Stomach (tissue), 9 donors: ENCODE data around the gene USP12. TPM values are rescaled to one million over a fixed set of nuclear protein-coding genes. Genes with fewer than 3 reads are reported as not detected.
"Not testable (repeated sequence)": the region's sequence is repeated elsewhere in the genome, so short reads cannot be mapped to it uniquely, and the experiment has no call there.

Experiments used
- DNase-seq, 2 donors: peaks; one replicate each; pipeline versions ENCODE4 v3.0.0 to v3.0.0-alpha.2; 2013 to 2019
- H3K27ac ChIP-seq, 5 donors: fragments of 200-600 bp in 4 of 5; sonication (generic) in 4 of 5; one replicate each; pipeline ENCODE4 v1.5.1; 2013 to 2019; ENCODE audit warnings: mild to moderate bottlenecking in 1 of 5, moderate library complexity in 1 of 5
- H3K27me3 ChIP-seq, 3 donors: fragments of 200-600 bp; sonication (generic); one replicate each; pipeline ENCODE4 v1.5.1; 2017 to 2019; ENCODE audit warnings: mixed run types in 1 of 3
- H3K36me3 ChIP-seq, 4 donors: fragments of 200-600 bp; sonication (generic); 1 replicate in 3 of 4; 2 replicates in 1 of 4; pipeline ENCODE4 v1.5.1; 2016 to 2019
- H3K4me1 ChIP-seq, 4 donors: fragments of 200-600 bp; sonication (generic); one replicate each; pipeline ENCODE4 v1.5.1; 2016 to 2019
- H3K4me3 ChIP-seq, 4 donors: fragments of 200-600 bp; sonication (generic) in 3 of 4; one replicate each; pipeline ENCODE4 v1.5.1; 2016 to 2019; ENCODE audit warnings: mild to moderate bottlenecking in 1 of 4
- H3K9me3 ChIP-seq, 4 donors: fragments of 200-600 bp; sonication (generic); one replicate each; pipeline ENCODE4 v1.5.1; 2016 to 2019
- EP300 ChIP-seq: sonication (generic); formaldehyde crosslinking; IDR thresholded peaks from one replicate; pipeline ENCODE4 v1.6.1; 2017; ENCODE audit warnings: antibody characterized with exemption
- POLR2A ChIP-seq, 4 donors: fragments of 450-650 bp; IDR thresholded peaks; one replicate each; pipeline ENCODE4 v1.6.1; 2016; ENCODE audit warnings: antibody characterized with exemption in 4 of 4, control low read depth in 2 of 4, mild to moderate bottlenecking in 1 of 4, moderate library complexity in 1 of 4
- POLR2AphosphoS5 ChIP-seq, 3 donors: sonication (generic); formaldehyde crosslinking; IDR thresholded peaks; one replicate each; pipeline ENCODE4 v1.6.1; 2016; ENCODE audit warnings: antibody characterized with exemption in 3 of 3
- WGBS, 5 donors: extraction: QIAGEN DNeasy Blood & Tissue Kit in 3 of 5; methylation state at CpG; one replicate each; pipeline versions ENCODE4 v1.1.5 to v1.1.7; 2013 to 2018; 5-methylcytosine and 5-hydroxymethylcytosine counted together
- intact Hi-C: fragments of 100-400 bp; cut with DNase I; formaldehyde crosslinking; loops from one replicate; pipeline ENCODE4 v1.15.1; 2023; ENCODE audit warnings: low total_unique reads
- polyA plus RNA-seq, 3 donors: library from polyadenylated mRNA; stranded (reverse); fragments of 200-250 nt; gene quantifications; one replicate each; pipeline ENCODE4 v1.2.3, GENCODE V29; 2013
- total RNA-seq, 5 donors: library from RNA; depleted of rRNA; stranded (reverse); fragments of >200 nt; gene quantifications; one replicate each; pipeline versions ENCODE4 v1.1.0 to v1.2.3, GENCODE V29; 2014 to 2016
- TF ChIP-seq, protein P1 (sequence below), 7 experiments: fragments of 450-650 bp in 4 of 7; fragments of 200-600 bp in 3 of 7; sonication (generic) in 3 of 7; IDR thresholded peaks; one replicate each; pipeline ENCODE4 v1.5.1; 2016 to 2019; ENCODE audit warnings: antibody characterized with exemption in 7 of 7, control low read depth in 2 of 7, mild to moderate bottlenecking in 1 of 7
- donor health status: healthy with polysubstance abuse.
- donor health status: Bipolar disorder and iron deficiency.
- donor health status: healthy.

The USP12 gene
- total and polyA plus RNA-seq, 8 donors: 6.9 to 59.7 (median 21.6) TPM

DNA sequence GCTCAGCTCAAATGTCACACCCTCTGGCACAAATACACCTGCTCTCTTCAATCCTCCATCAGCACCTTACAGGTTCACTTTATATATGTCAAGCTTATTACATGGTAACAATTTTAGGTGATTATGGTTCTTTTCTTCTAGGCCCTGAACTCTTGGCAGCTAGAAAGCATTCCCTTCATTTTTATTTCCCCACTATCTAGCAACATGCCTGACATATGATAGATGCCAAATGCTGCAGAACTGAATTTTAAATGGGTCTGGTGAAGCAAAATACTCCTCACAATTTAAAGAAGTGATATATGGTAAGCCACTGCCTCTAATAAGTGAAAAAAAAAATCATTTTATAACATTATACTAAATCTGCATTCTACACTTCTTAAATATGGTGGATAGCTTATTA is 95.2 kb downstream of the USP12 start:
- Histone ChIP-seq H3K4me1 (peaks cover 0 to 22% (median 9%) of the 10 kb centered on the region in 4 donors), H3K27me3 (no peaks in the 10 kb centered on the region), H3K9me3 (no peaks in the 10 kb centered on the region), H3K36me3 (peaks cover 0 to 50% (median 45%) of the 10 kb centered on the region in 4 donors), H3K4me3 (no peak overlapping the region), H3K27ac (no peak overlapping the region)
- intact Hi-C loops: no loop called here
- DNase-seq: no peak
- TF ChIP-seq EP300 (no peak), POLR2A (IDR thresholded peaks at IDR 0.05) (no peak), POLR2AphosphoS5 (IDR thresholded peaks at IDR 0.05) (no peak)
- TF ChIP-seq, protein P1, sequence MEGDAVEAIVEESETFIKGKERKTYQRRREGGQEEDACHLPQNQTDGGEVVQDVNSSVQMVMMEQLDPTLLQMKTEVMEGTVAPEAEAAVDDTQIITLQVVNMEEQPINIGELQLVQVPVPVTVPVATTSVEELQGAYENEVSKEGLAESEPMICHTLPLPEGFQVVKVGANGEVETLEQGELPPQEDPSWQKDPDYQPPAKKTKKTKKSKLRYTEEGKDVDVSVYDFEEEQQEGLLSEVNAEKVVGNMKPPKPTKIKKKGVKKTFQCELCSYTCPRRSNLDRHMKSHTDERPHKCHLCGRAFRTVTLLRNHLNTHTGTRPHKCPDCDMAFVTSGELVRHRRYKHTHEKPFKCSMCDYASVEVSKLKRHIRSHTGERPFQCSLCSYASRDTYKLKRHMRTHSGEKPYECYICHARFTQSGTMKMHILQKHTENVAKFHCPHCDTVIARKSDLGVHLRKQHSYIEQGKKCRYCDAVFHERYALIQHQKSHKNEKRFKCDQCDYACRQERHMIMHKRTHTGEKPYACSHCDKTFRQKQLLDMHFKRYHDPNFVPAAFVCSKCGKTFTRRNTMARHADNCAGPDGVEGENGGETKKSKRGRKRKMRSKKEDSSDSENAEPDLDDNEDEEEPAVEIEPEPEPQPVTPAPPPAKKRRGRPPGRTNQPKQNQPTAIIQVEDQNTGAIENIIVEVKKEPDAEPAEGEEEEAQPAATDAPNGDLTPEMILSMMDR (IDR thresholded peaks at IDR 0.05): no peak

DNA sequence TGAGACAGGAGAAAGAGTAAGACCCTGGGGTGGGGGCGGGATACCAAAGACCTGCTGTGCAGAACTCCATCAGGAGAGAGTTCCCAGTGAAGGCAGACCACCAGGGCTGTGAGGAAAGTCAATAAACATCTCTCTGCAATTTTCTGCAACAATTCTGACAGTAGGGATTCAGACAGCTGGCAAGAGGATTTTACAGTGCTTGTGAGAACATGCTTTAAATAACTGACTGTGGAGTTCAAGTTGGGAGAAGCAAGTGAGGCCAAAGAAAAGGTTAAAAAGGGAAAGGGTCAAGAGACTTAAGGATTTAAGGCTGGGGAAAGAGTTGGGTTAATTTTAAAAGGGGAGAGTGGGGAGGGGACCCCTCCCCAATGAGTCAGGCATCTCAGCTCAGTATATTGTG is 98.4 kb downstream of the USP12 start:
- no peak for DNase-seq
- intact Hi-C loops: no loop called here
- Histone ChIP-seq H3K36me3 (peaks cover 0 to 57% (median 57%) of the 10 kb centered on the region in 4 donors), H3K4me1 (peaks cover 0 to 15% (median 3%) of the 10 kb centered on the region in 4 donors), H3K27ac (no peak overlapping the region), H3K9me3 (no peaks in the 10 kb centered on the region), H3K4me3 (no peak overlapping the region), H3K27me3 (no peaks in the 10 kb centered on the region)
- no peak for TF ChIP-seq POLR2AphosphoS5 (IDR thresholded peaks at IDR 0.05)
- TF ChIP-seq, protein P1 (IDR thresholded peaks at IDR 0.05): no peak
- TF ChIP-seq POLR2A (IDR thresholded peaks at IDR 0.05): no peak
- TF ChIP-seq EP300: no peak
- 69 to 84% (median 80%) methylated on average over 1 of the region's 1 CpG for WGBS, 5 donors

- DNase-seq, H3K4me3 ChIP-seq, H3K9me3 ChIP-seq, H3K4me1 ChIP-seq, intact Hi-C loops, H3K27ac ChIP-seq, H3K27me3 ChIP-seq: not testable (repeated sequence)
- peaks cover 0 to 43% (median 30%) of the 10 kb centered on the region in 4 donors for H3K36me3 ChIP-seq
- 91 to 100% (median 96%) methylated on average over 1 of the region's 1 CpG for WGBS, 5 donors
Measured at GRCh38 chr13:27066123-27066522, 105.5 kb downstream of the USP12 start.

- H3K4me3 ChIP-seq: no peak overlapping the region
- DNase-seq: no peak
- TF ChIP-seq POLR2A (IDR thresholded peaks at IDR 0.05): no peak
- TF ChIP-seq, protein P1 (IDR thresholded peaks at IDR 0.05): no peak
- no peak for TF ChIP-seq POLR2AphosphoS5 (IDR thresholded peaks at IDR 0.05)
- TF ChIP-seq EP300: no peak
- no peak overlapping the region for H3K27ac ChIP-seq
- H3K36me3 ChIP-seq: peaks cover 0 to 38% (median 28%) of the 10 kb centered on the region in 4 donors
- H3K4me1 ChIP-seq: no peaks in the 10 kb centered on the region
- H3K9me3 ChIP-seq: peaks cover 0 to 7% (median 2%) of the 10 kb centered on the region in 4 donors
- intact Hi-C loops: no loop called here
- H3K27me3 ChIP-seq: no peaks in the 10 kb centered on the region
Measured at GRCh38 chr13:27065582-27065981, 106.0 kb downstream of the USP12 start.

- H3K4me3 ChIP-seq: no peak overlapping the region
- no peaks in the 10 kb centered on the region for H3K4me1 ChIP-seq
- H3K9me3 ChIP-seq: peaks cover 0 to 7% (median 2%) of the 10 kb centered on the region in 4 donors
- no peak for DNase-seq
- intact Hi-C loops: no loop called here
- H3K36me3 ChIP-seq: peaks cover 0 to 26% (median 17%) of the 10 kb centered on the region in 4 donors
- TF ChIP-seq, protein P1 (IDR thresholded peaks at IDR 0.05): no peak
- no peak for TF ChIP-seq EP300
- TF ChIP-seq POLR2A (IDR thresholded peaks at IDR 0.05): no peak
- TF ChIP-seq POLR2AphosphoS5 (IDR thresholded peaks at IDR 0.05): no peak
- no peaks in the 10 kb centered on the region for H3K27me3 ChIP-seq
- 80 to 82% (median 81%) methylated on average over 9 of the region's 9 CpGs for WGBS, 5 donors
- H3K27ac ChIP-seq: no peak overlapping the region
Measured at GRCh38 chr13:27064252-27064995, 107.2 kb downstream of the USP12 start.
